PC-3 (cell line): Measurements from ENCODE around the gene AFDN. TPM values are rescaled to one million over a fixed set of nuclear protein-coding genes. Genes with fewer than 3 reads are reported as not detected.

Experiments
- ATAC-seq: fragments of 200-7000 bp; cut with Tn5 transposase; 2 replicates; pipeline ENCODE4 v1.9.1; 2020; ENCODE audit warnings: mild to moderate bottlenecking, moderate library complexity
- BruUV-seq: library from RNA; stranded (reverse); fragments of 400-500 nt; replicated peaks from 2 replicates; lab custom pipeline; 2021; lab: Mats Ljungman, UMichigan
- CTCF ChIA-PET: fragments of 300-600 bp; sonication (Branson Sonifier 250); formaldehyde crosslinking; loops from one replicate; lab custom pipeline; 2022; ENCODE audit warnings: antibody characterized with exemption; lab: Charles Lee
- POLR2A ChIA-PET: fragments of 300-600 bp; sonication (Branson Sonifier 250); formaldehyde crosslinking; loops from one replicate; lab custom pipeline; 2022; ENCODE audit warnings: antibody characterized with exemption; ENCODE audit not compliant: unreplicated experiment; lab: Charles Lee
- DNase-seq: peaks from one replicate; pipeline ENCODE4 v3.0.0-alpha.2; 2015
- H2AFZ ChIP-seq: fragments of 300-600 bp; sonication (generic); 2 replicates; pipeline ENCODE4 v1.6.0; 2016; ENCODE audit warnings: antibody characterized with exemption, low read length
- H3F3A ChIP-seq: fragments of 300-600 bp; sonication (generic); one replicate; pipeline ENCODE4 v1.6.0; 2017; ENCODE audit warnings: antibody characterized with exemption, low read length, control low read depth, mild to moderate bottlenecking; ENCODE audit not compliant: unreplicated experiment
- H3K27ac ChIP-seq: fragments of 300-600 bp; sonication (generic); 2 replicates; pipeline ENCODE4 v1.5.1; 2016; ENCODE audit warnings: mild to moderate bottlenecking, low read length
- H3K27me3 ChIP-seq: fragments of 300-600 bp; sonication (generic); 2 replicates; pipeline ENCODE4 v1.6.1; 2016; ENCODE audit warnings: low read length, mixed read lengths
- H3K36me3 ChIP-seq: fragments of 300-600 bp; sonication (generic); 2 replicates; pipeline ENCODE4 v1.6.1; 2016; ENCODE audit warnings: low read depth, mixed run types, low read length, mixed read lengths
- H3K4me1 ChIP-seq: fragments of 300-600 bp; sonication (generic); 2 replicates; pipeline ENCODE4 v1.5.1; 2016; ENCODE audit warnings: low read length; ENCODE audit not compliant: insufficient read depth
- H3K4me2 ChIP-seq: fragments of 300-600 bp; sonication (generic); 2 replicates; pipeline ENCODE4 v1.6.0; 2016; ENCODE audit warnings: low read length
- H3K4me3 ChIP-seq: fragments of 300-600 bp; sonication (generic); 2 replicates; pipeline ENCODE4 v1.5.1; 2016; ENCODE audit warnings: mild to moderate bottlenecking, low read length, mixed read lengths
- H3K79me2 ChIP-seq: fragments of 300-600 bp; sonication (generic); 2 replicates; pipeline ENCODE4 v1.6.1; 2017; ENCODE audit warnings: low read length, mixed read lengths
- H3K9ac ChIP-seq: fragments of 300-600 bp; sonication (generic); 2 replicates; pipeline ENCODE4 v1.6.0; 2016; ENCODE audit warnings: mild to moderate bottlenecking, low read length
- H3K9me2 ChIP-seq: fragments of 300-600 bp; sonication (generic); replicated peaks from 2 replicates; pipeline ENCODE4 v1.6.1; 2016; ENCODE audit warnings: mixed run types, low read length, mixed read lengths
- H3K9me3 ChIP-seq: fragments of 300-600 bp; sonication (generic); 2 replicates; pipeline ENCODE4 v1.6.1; 2016; ENCODE audit warnings: low read length, mixed read lengths
- H4K20me1 ChIP-seq: fragments of 300-600 bp; sonication (generic); 2 replicates; pipeline ENCODE4 v1.6.1; 2016; ENCODE audit warnings: low read length, mixed read lengths
- CTCF ChIP-seq: fragments of 300-600 bp; sonication (generic); conservative IDR thresholded peaks from 2 replicates; pipeline ENCODE4 v1.5.1; 2017; ENCODE audit warnings: antibody characterized with exemption, low read depth, mild to moderate bottlenecking, low read length
- EZH2 ChIP-seq: fragments of 300-600 bp; sonication (generic); IDR thresholded peaks from one replicate; pipeline ENCODE4 v1.6.1; 2017; ENCODE audit warnings: antibody characterized with exemption, mild to moderate bottlenecking, low read length; ENCODE audit not compliant: unreplicated experiment
- EZH2phosphoT487 ChIP-seq: fragments of 300-600 bp; sonication (generic); IDR thresholded peaks from 2 replicates; pipeline ENCODE4 v1.6.1; 2018; ENCODE audit warnings: mild to moderate bottlenecking, antibody characterized with exemption, low read length, borderline replicate concordance
- intact Hi-C: fragments of 100-400 bp; cut with micrococcal nuclease; formaldehyde crosslinking; loops from 2 replicates; pipeline ENCODE4 v1.9.0; 2023
- total RNA-seq: library from RNA; depleted of rRNA; stranded (reverse); fragments of >200 nt; gene quantifications from 2 replicates; pipeline ENCODE4 v1.2.3, GENCODE V29; 2014

AFDN gene
- total RNA-seq, 1 experiment from 2014 or later: 37.1 TPM

GRCh38 chr6:167988945-167989841 is 162.5 kb downstream of the AFDN start:
- no peaks in the 10 kb centered on the region for H3K9me2 ChIP-seq
- H3K9ac ChIP-seq: no peak overlapping the region
- no peak overlapping the region for H3K4me3 ChIP-seq
- DNase-seq (no peak), ATAC-seq (no peak)
- H3K27me3 ChIP-seq: no peaks in the 10 kb centered on the region
- H4K20me1 ChIP-seq: no peaks in the 10 kb centered on the region
- H3F3A ChIP-seq: no peaks in the 10 kb centered on the region
- no peak overlapping the region for H3K4me2 ChIP-seq
- H3K79me2 ChIP-seq: no peaks in the 10 kb centered on the region
- ChIA-PET POLR2A (no interaction called here), CTCF (no interaction called here)
- H2AFZ ChIP-seq: no peak overlapping the region
- no peaks in the 10 kb centered on the region for H3K4me1 ChIP-seq
- TF ChIP-seq EZH2: no peak
- H3K27ac ChIP-seq: no peak overlapping the region
- BruUV-seq: no TSS peak
- no peaks in the 10 kb centered on the region for H3K36me3 ChIP-seq
- no peaks in the 10 kb centered on the region for H3K9me3 ChIP-seq
- intact Hi-C loops: no loop called here

DNA sequence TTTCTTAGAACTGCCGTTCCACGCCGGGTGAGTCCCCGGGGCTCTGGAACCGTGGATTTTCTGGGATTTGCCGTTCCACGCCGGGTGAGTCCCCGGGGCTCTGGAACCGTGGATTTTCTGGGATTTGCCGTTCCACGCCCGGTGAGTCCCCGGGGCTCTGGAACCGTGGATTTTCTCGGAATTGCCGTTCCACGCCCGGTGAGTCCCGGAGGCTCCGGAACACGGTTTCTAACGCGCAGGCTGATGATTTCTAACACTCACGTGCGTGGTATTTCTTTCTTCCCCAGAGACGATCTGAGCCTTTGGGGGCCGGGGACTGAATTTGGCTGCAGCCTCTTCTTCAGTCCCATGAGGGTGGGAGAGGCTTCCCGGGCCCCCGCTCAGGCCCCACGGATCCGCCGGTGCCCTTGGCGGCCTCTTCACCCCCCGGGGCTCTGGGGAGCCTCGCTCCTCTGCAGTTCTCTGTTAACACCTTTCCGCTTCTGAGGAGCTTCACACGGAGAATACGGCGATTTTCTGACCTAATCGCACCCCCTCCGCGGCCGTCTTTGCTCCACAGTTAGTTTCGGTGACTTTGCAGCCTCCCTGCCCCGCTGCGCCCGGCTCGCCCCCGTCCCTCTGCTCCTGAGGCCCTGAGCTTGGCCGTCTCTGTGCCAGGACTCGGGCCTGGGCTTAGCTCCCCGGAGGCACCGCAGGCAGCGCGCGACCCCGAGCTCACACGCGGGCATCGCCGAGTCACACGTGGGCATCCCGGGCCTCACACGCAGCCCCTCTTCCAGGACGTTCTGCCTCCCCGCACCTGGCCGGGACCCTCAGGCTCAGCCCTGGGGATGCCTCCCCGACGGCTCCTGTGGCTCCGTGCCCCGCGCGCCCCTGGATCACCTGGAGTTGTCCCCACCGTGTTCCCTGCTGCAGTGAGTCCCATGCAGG is 163.6 kb downstream of the AFDN start:
- Histone ChIP-seq H3K79me2 (no peaks in the 10 kb centered on the region), H4K20me1 (no peaks in the 10 kb centered on the region), H3F3A (no peaks in the 10 kb centered on the region), H3K27me3 (no peaks in the 10 kb centered on the region), H3K4me3 (no peak overlapping the region), H3K4me2 (no peak overlapping the region), H3K9me2 (no peaks in the 10 kb centered on the region), H2AFZ (no peak overlapping the region), H3K9ac (no peak overlapping the region), H3K36me3 (no peaks in the 10 kb centered on the region), H3K4me1 (no peaks in the 10 kb centered on the region), H3K9me3 (no peaks in the 10 kb centered on the region), H3K27ac (no peak overlapping the region)
- TF ChIP-seq CTCF (no peak), EZH2 (no peak), EZH2phosphoT487 (no peak)
- ATAC-seq (no peak), DNase-seq (no peak)
- intact Hi-C loops: no loop called here
- ChIA-PET CTCF (no interaction called here), POLR2A (no interaction called here)
- no TSS peak for BruUV-seq

DNA sequence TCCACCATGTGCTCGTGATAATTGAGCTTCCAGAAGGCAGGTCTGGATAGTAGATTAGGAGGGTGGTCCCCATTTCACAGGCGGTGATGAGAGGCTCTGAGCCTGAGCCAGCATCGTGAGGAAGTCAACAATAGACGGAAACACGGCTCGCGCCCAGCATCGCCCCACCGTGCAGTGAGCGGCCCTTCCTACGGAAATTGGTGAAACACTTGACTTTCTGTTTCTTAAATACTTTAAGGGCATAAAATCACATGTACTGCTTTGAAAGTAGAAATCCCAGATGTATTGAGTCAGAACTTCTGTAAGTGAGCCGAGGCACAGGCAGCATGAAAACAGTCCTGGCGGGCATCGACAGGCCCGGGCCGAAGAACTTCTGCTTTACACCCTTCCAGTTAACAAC is 166.5 kb downstream of the AFDN start:
- no peak for DNase-seq
- no peak overlapping the region for H3K9ac ChIP-seq
- no peaks in the 10 kb centered on the region for H3K79me2 ChIP-seq
- TF ChIP-seq EZH2phosphoT487 (no peak), EZH2 (no peak), CTCF (no peak)
- H3K9me3 ChIP-seq: no peaks in the 10 kb centered on the region
- H3K9me2 ChIP-seq: no peaks in the 10 kb centered on the region
- no peak for ATAC-seq
- CTCF ChIA-PET: no interaction called here
- no TSS peak for BruUV-seq
- 0 out of 2 replicates have a peak, but pooled peaks cover 7% of the 10 kb centered on the region for H3K27me3 ChIP-seq
- intact Hi-C loops: no loop called here
- H3K36me3 ChIP-seq: no peaks in the 10 kb centered on the region
- POLR2A ChIA-PET: no interaction called here
- H2AFZ ChIP-seq: no peak overlapping the region
- no peaks in the 10 kb centered on the region for H3F3A ChIP-seq
- no peak overlapping the region for H3K27ac ChIP-seq
- H3K4me3 ChIP-seq: no peak overlapping the region
- no peaks in the 10 kb centered on the region for H3K4me1 ChIP-seq
- no peaks in the 10 kb centered on the region for H4K20me1 ChIP-seq
- no peak overlapping the region for H3K4me2 ChIP-seq
